Hematopoietic multipotent progenitor cell treated with erythropoietin and hydrocortisone succinate and interleukin-3 and kit ligand, for 15 days (in vitro differentiated cells): ENCODE data around the gene HMBS.
"Not testable (repeated sequence)": the region's sequence is repeated elsewhere in the genome, so short reads cannot be mapped to it uniquely, and the experiment has no call there.

ENCODE experiments used
- DNase-seq: peaks from one replicate; pipeline ENCODE4 v3.0.0-alpha.2; 2015; ENCODE audit warnings: low spot score

Gene HMBS

GRCh38 chr11:119100994-119101758, 16.5 kb downstream of the HMBS start:
- no peak for DNase-seq

GRCh38 chr11:119101759-119102423, 17.2 kb downstream of the HMBS start, which contains the start of gene DPAGT1:
Gene DPAGT1 (minus strand): TSS chr11:119101853. CDS start chr11:119101655, 198 bp downstream.
- DNase-seq, result peak; percentile 92

GRCh38 chr11:119103161-119103664, 18.5 kb downstream of the HMBS start:
- not testable (repeated sequence) for DNase-seq

GRCh38 chr11:119103793-119104192, 19.1 kb downstream of the HMBS start:
- DNase-seq, result no peak

- peak; percentile 97 for DNase-seq
Measured at GRCh38 chr11:119106564-119107537, 22.2 kb downstream of the HMBS start, which contains the start of gene C2CD2L. Gene C2CD2L (plus strand): TSS chr11:119107344. CDS start chr11:119107742, 398 bp downstream.

GRCh38 chr11:119107538-119108145, 23.0 kb downstream of the HMBS start:
- DNase-seq, result peak; percentile 20

GRCh38 chr11:119108146-119108856, 23.6 kb downstream of the HMBS start:
- no peak for DNase-seq

- no peak for DNase-seq
Measured at GRCh38 chr11:119108857-119109221, 24.2 kb downstream of the HMBS start.

GRCh38 chr11:119109843-119110242, 25.2 kb downstream of the HMBS start:
- DNase-seq, result no peak

GRCh38 chr11:119110439-119110838, 25.8 kb downstream of the HMBS start:
- DNase-seq, result no peak

GRCh38 chr11:119111361-119111925, 26.8 kb downstream of the HMBS start:
- DNase-seq, result no peak

- no peak for DNase-seq
Measured at GRCh38 chr11:119112314-119113020, 27.8 kb downstream of the HMBS start.

- no peak for DNase-seq
Measured at GRCh38 chr11:119113716-119114115, 29.0 kb downstream of the HMBS start.

GRCh38 chr11:119114351-119114750, 29.7 kb downstream of the HMBS start:
- DNase-seq, result no peak

GRCh38 chr11:119115484-119116234, 31.0 kb downstream of the HMBS start:
- DNase-seq, result no peak

- no peak for DNase-seq
Measured at GRCh38 chr11:119116235-119116594, 31.5 kb downstream of the HMBS start.

GRCh38 chr11:119116601-119117000, 31.9 kb downstream of the HMBS start:
- DNase-seq, result no peak

GRCh38 chr11:119117004-119117706, 32.5 kb downstream of the HMBS start:
- no peak for DNase-seq

GRCh38 chr11:119118227-119118626, 33.5 kb downstream of the HMBS start:
- no peak for DNase-seq
